ENCODE data around the gene UNC13A. TPM values are rescaled to one million over a fixed set of nuclear protein-coding genes. Genes with fewer than 3 reads are reported as not detected.

Gene UNC13A
- total and polyA plus RNA-seq, 2 donors (not counting 1 experiment from before 2014, with no cell fraction given): under 0.01 to 0.28 TPM

GRCh38 chr19:17610384-17610783, 77.8 kb downstream of the UNC13A start:
- TF ChIP-seq EZH2 (IDR thresholded peaks at IDR 0.05; ENCODE audit: low read length, missing control alignments): no peak
- no peak for TF ChIP-seq CTCF (conservative IDR thresholded peaks at IDR 0.05 in 1 of 2, IDR thresholded peaks at IDR 0.05 in 1 of 2; ENCODE audit: low read depth in 1 of 2, low read length in 2 of 2)
- peak in 1 of 2 donors; percentile 13 for DNase-seq (ENCODE audit: low read depth in 2 of 2)
- H3K9ac ChIP-seq (ENCODE audit: insufficient read depth, low read length): no peak overlapping the region

GRCh38 chr19:17607936-17608335, 80.2 kb downstream of the UNC13A start:
- Histone ChIP-seq H3K9me3 (ENCODE audit: control insufficient read depth, insufficient read depth, low read depth, low read length) (no peaks in the 10 kb centered on the region), H3K79me2 (ENCODE audit: control insufficient read depth, insufficient read depth, low read length) (no peaks in the 10 kb centered on the region), H3K4me3 (replicated peaks in 1 of 4; ENCODE audit: control extremely low read depth in 1 of 4, insufficient read depth in 1 of 4, low read depth in 3 of 4, low read length in 4 of 4) (no peak overlapping the region), H3K4me1 (ENCODE audit: control insufficient read depth, extremely low read depth, insufficient read depth, low read length) (peaks cover 2% of the 10 kb centered on the region), H3K27ac (ENCODE audit: insufficient read depth, low read length) (no peak overlapping the region), H3K27me3 (ENCODE audit: control insufficient read depth, insufficient read depth, low read length) (no peaks in the 10 kb centered on the region), H4K20me1 (ENCODE audit: control insufficient read depth, extremely low read depth, insufficient read depth, low read length) (no peaks in the 10 kb centered on the region), H3K36me3 (ENCODE audit: control insufficient read depth, insufficient read depth, low read length) (no peaks in the 10 kb centered on the region), H3K9ac (ENCODE audit: insufficient read depth, low read length) (no peak overlapping the region), H3K4me2 (ENCODE audit: extremely low read depth, insufficient read depth, low read length) (no peak overlapping the region), H2AFZ (ENCODE audit: low read length) (no peak overlapping the region)
- DNase-seq (ENCODE audit: low read depth in 2 of 2): no peak
- TF ChIP-seq CTCF (conservative IDR thresholded peaks at IDR 0.05 in 1 of 2, IDR thresholded peaks at IDR 0.05 in 1 of 2; ENCODE audit: low read depth in 1 of 2, low read length in 2 of 2): no peak
- TF ChIP-seq EZH2 (IDR thresholded peaks at IDR 0.05; ENCODE audit: low read length, missing control alignments): no peak

More at GRCh38 chr19:17610384-17610783, 77.8 kb downstream of the UNC13A start:
- H3K79me2 ChIP-seq (ENCODE audit: control insufficient read depth, insufficient read depth, low read length): no peaks in the 10 kb centered on the region
- H3K27me3 ChIP-seq (ENCODE audit: control insufficient read depth, insufficient read depth, low read length): no peaks in the 10 kb centered on the region
- no peak overlapping the region for H2AFZ ChIP-seq (ENCODE audit: low read length)
- no peak overlapping the region for H3K4me2 ChIP-seq (ENCODE audit: extremely low read depth, insufficient read depth, low read length)
- H4K20me1 ChIP-seq (ENCODE audit: control insufficient read depth, extremely low read depth, insufficient read depth, low read length): no peaks in the 10 kb centered on the region
- no peaks in the 10 kb centered on the region for H3K36me3 ChIP-seq (ENCODE audit: control insufficient read depth, insufficient read depth, low read length)
- H3K4me1 ChIP-seq (ENCODE audit: control insufficient read depth, extremely low read depth, insufficient read depth, low read length): peaks cover 2% of the 10 kb centered on the region
- H3K4me3 ChIP-seq (replicated peaks in 1 of 4; ENCODE audit: control extremely low read depth in 1 of 4, insufficient read depth in 1 of 4, low read depth in 3 of 4, low read length in 4 of 4): no peak overlapping the region
- H3K27ac ChIP-seq (ENCODE audit: insufficient read depth, low read length): no peak overlapping the region
- H3K9me3 ChIP-seq (ENCODE audit: control insufficient read depth, insufficient read depth, low read depth, low read length): no peaks in the 10 kb centered on the region

GRCh38 chr19:17606590-17607185, 81.5 kb downstream of the UNC13A start:
- Histone ChIP-seq H3K4me2 (ENCODE audit: extremely low read depth, insufficient read depth, low read length) (no peak overlapping the region), H2AFZ (ENCODE audit: low read length) (no peak overlapping the region), H3K4me1 (ENCODE audit: control insufficient read depth, extremely low read depth, insufficient read depth, low read length) (peaks cover 2% of the 10 kb centered on the region), H3K9ac (ENCODE audit: insufficient read depth, low read length) (no peak overlapping the region), H3K4me3 (replicated peaks in 1 of 4; ENCODE audit: control extremely low read depth in 1 of 4, insufficient read depth in 1 of 4, low read depth in 3 of 4, low read length in 4 of 4) (peak overlapping the region in 1 of 4 experiments; percentile 33), H3K9me3 (ENCODE audit: control insufficient read depth, insufficient read depth, low read depth, low read length) (no peaks in the 10 kb centered on the region), H3K27me3 (ENCODE audit: control insufficient read depth, insufficient read depth, low read length) (peaks cover 12% of the 10 kb centered on the region), H4K20me1 (ENCODE audit: control insufficient read depth, extremely low read depth, insufficient read depth, low read length) (no peaks in the 10 kb centered on the region), H3K36me3 (ENCODE audit: control insufficient read depth, insufficient read depth, low read length) (no peaks in the 10 kb centered on the region), H3K79me2 (ENCODE audit: control insufficient read depth, insufficient read depth, low read length) (no peaks in the 10 kb centered on the region), H3K27ac (ENCODE audit: insufficient read depth, low read length) (no peak overlapping the region)
- TF ChIP-seq EZH2 (IDR thresholded peaks at IDR 0.05; ENCODE audit: low read length, missing control alignments) (no peak), CTCF (conservative IDR thresholded peaks at IDR 0.05 in 1 of 2, IDR thresholded peaks at IDR 0.05 in 1 of 2; ENCODE audit: low read depth in 1 of 2, low read length in 2 of 2) (no peak)
- DNase-seq (ENCODE audit: low read depth in 2 of 2): no peak

All from fibroblast of lung (primary cell).